ENCODE measurements around the gene CR2.

Gene CR2

GRCh38 chr1:207429963-207430362 is 24.2 kb upstream of the CR2 start:
- TF ChIP-seq CTCF (IDR thresholded peaks at IDR 0.05), result no peak

- TF ChIP-seq CTCF (IDR thresholded peaks at IDR 0.05), result no peak
Measured at GRCh38 chr1:207430602-207431001, 23.5 kb upstream of the CR2 start.

- TF ChIP-seq CTCF (IDR thresholded peaks at IDR 0.05), result no peak
Measured at GRCh38 chr1:207431508-207431907, 22.6 kb upstream of the CR2 start.

- no peak for TF ChIP-seq CTCF (IDR thresholded peaks at IDR 0.05)
Measured at GRCh38 chr1:207433435-207433834, 20.7 kb upstream of the CR2 start.

- TF ChIP-seq CTCF (IDR thresholded peaks at IDR 0.05), result no peak
Measured at GRCh38 chr1:207440626-207441025, 13.5 kb upstream of the CR2 start.

- no peak for TF ChIP-seq CTCF (IDR thresholded peaks at IDR 0.05)
Measured at GRCh38 chr1:207444514-207445217, 9.5 kb upstream of the CR2 start.

- TF ChIP-seq CTCF (IDR thresholded peaks at IDR 0.05), result no peak
Measured at GRCh38 chr1:207453710-207454045, 450 bp upstream of the CR2 start.

- TF ChIP-seq CTCF (IDR thresholded peaks at IDR 0.05), result no peak
Measured at GRCh38 chr1:207455183-207455754, 1.1 kb downstream of the CR2 start.
